Ramos (cell line): ENCODE data around the gene DPPA2.
"Not testable (repeated sequence)": the region's sequence is repeated elsewhere in the genome, so short reads cannot be mapped to it uniquely, and the experiment has no call there.

ENCODE experiments used
- in situ Hi-C: fragments of 300-500 bp; cut with MboI; formaldehyde crosslinking; loops from one replicate; pipeline ENCODE4 v1.14.3; 2022; ENCODE audit warnings: low sequenced_read_pairs; ENCODE audit not compliant: unreplicated experiment

The DPPA2 gene, protein sequence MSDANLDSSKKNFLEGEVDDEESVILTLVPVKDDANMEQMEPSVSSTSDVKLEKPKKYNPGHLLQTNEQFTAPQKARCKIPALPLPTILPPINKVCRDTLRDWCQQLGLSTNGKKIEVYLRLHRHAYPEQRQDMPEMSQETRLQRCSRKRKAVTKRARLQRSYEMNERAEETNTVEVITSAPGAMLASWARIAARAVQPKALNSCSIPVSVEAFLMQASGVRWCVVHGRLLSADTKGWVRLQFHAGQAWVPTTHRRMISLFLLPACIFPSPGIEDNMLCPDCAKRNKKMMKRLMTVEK

DNA sequence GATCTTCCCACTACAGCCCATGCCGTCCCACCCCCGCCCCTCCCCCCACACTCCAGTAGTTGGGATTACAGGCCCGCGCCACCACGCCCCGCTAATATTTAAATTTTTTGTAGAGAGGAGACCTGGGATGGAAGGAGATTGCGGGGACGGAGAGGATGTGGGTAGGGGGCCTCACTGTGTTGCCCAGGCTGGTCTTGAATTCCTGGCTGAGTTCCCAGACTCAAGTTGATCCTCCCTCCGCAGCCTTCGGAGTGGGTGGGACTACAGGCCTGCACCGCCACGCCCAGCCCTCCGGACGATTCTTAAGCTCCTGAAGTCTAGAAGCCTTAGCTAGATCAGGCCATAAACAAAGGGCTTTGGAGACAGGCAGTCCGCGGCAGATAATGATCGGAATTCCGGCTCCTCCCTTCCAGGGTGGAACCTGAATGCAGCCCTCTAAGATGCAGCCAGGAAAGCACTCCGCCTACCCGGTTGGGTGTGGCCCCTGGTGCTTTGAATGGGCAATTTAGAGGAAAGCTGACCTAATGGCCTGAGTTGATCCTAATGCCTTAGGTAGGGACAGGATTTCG, at the start of gene DPPA2:
Gene DPPA2 (minus strand): TSS at position 356 of the 569 bp plus-strand sequence. CDS start 1,975 bp downstream, outside the sequence.
- in situ Hi-C loops = no loop called here

DNA sequence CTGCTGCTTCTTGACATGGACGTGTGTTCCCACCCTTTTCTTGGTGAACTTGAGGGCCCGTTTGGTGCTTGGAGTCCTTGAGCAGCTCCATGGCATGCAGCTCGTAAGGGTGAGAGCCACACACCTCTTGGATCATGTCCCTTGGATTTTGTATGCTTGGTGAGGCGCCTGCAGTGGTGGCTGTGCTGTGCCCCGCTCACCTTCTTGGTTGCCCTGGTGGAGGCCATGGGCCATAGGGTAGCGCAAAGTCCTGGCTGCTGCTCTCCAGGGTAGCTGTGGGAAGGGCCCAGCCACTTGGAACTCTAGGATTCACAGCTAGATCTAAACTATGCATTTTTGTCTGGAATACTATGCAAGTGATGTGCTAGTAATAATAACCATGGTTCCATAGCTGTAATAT, 47.8 kb upstream of the DPPA2 start:
- in situ Hi-C loops = no loop called here

DNA sequence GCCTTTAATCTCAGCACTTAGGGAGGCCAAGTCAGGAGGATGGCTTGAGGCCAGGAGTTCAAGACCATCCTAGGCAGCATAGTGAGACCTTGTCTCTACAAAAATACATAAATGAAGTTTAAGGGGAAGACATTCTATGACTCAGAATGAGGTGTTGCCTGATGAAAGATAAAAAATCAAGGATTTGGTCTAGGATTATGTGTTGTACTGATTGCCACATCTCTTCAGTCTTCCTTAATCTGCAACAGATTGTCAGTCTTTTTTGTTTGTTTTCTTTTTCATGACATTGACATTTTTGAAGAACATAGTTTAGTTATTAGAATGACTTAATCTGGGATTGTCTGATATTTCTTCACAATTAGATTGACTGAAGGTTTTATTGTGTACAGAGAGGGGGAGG, 47.3 kb upstream of the DPPA2 start:
- in situ Hi-C loops = no loop called here

DNA sequence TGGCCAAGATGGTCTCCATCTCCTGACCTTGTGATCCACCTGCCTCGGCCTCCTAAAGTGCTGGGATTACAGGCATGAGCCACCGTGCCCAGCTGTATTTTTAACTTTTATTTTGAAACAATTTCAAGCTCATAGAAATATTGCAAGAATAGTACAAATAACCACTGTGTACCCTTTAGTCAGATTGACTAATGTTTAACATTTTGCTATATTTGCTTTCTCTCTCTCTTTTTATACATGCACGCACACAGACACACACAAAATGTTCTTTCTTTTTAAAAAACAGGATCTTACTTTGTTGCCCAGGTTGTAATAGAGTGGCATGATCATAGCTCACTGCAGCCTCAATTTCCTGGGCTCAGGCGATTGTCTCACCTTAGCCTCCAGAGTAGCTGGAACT, 46.5 kb upstream of the DPPA2 start:
- in situ Hi-C loops = no loop called here

DNA sequence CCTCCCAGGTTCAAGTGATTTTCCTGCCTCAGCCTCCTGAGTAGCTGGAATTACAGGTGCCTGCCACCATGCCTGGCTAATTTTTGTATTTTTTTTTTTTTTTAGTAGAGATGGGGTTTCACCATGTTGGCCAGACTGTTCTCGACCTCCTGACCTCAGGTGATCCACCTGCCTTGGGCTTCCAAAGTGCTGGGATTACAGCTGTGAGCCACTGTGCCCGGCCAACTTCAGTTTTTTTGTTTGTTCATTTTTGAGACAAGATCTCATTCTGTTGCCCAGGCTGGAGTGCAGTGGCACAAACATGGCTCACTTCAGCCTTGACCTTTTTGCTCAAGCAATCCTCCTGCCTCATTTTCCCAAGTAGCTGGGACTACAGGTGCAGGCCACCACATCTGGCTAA, 42.5 kb upstream of the DPPA2 start:
- in situ Hi-C loops = not testable (repeated sequence)

DNA sequence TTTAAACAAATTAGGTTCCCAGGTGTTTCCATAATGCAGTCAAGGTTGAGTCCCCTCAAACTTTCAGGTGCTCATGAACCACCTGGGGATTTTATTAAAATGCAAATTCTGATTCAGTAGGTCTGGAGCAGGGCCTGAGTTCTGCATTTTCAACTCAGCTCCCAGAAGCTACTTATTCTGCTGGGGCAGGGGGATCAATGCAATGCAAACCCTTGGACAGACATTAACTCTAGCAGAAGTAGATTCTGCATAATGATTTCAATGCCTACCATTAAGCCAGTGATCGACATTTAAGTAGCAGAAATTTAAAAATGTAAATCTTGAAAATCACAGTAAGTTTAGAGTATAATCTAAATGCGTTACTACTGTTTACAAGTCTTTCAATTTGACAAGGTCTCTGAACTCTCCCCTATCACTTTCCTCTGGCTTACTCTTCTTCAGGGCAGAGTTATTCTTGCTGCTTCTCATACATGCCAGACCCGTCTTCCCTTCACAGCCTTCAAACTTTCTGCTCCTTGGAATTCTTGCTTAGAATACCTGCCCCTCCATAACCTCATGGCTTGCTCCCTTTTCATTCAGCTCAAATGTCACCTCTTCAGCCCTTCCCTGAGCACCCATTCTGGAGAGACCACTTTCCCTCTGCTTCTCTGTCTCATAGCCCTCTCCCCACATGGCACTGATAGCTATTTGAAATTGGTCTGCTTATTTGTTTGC, 40.3 kb upstream of the DPPA2 start:
- in situ Hi-C loops = no loop called here

DNA sequence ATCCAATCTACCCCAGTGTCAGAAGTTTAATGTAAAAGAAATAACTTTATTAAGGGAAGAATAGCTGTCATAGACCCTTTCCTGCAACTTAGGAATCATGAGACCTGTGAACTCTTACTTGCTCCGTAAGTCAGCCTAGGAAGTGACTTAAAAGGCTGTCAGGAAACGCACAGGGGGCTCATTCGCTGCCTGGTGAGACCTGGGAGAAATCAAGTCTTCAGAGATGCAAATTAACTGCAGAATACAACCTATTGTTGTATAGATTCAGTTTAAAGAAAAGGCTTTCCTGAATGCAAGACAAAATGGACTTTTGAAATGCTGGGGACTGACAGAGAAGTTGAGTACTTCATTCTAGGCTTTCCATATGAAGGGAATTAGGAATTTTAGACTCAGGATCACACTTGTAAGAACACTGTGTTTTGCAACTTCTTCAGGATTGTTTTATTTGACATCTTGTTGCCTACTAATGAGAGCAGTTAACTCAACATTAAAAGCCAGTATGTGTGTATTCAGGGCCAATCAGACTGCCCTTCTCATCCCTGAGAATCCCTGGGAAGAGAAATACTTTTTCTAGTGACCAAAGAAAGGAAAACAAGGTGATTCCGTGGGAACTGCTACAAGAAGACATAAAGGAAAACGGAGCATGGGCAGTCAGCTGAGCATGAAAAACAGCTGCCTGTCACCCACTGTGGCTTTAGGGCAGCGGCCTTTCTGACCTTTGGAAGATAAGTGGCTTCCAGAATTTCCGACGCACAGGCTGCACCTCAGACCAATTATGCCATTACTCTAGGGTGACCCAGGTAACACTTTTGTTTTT, 39.5 kb upstream of the DPPA2 start:
- in situ Hi-C loops = no loop called here

DNA sequence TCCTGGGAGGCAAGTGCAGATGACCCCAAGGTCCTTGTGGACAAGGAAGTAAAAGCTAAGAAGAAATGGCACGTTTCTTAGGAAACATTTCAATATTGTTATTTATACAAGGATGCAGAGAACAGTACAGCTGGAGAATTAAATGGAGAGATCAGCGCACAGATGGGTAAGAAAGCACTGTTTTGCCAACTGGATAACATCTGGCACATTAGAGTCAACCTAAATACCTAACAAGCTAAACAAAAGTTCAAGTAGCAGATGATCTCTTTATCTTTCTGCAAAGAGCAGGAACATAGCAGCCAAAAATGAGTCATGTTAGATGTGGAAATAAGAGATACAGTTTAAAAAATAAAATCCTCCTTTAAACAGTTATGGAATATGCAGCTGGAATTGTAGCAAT, 36.7 kb upstream of the DPPA2 start:
- in situ Hi-C loops = no loop called here

DNA sequence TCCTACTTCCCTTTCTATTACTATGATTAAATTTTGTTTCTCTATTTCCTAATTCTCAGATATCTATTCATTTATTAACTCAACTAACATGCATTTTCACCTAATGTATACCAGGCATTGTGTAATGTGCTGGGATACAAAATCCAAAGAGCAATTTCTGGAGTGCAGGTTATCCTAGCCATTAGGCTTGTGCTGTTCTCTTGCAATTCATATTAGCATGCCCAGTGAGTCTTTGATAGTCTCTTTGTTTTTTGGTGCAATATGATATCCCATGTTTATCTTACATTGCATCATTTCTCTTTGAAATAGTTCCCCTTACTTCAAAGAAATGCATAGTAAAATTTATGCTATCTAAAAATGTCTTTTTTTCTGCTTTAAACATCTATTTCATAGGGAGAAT, 34.9 kb upstream of the DPPA2 start:
- in situ Hi-C loops = no loop called here

DNA sequence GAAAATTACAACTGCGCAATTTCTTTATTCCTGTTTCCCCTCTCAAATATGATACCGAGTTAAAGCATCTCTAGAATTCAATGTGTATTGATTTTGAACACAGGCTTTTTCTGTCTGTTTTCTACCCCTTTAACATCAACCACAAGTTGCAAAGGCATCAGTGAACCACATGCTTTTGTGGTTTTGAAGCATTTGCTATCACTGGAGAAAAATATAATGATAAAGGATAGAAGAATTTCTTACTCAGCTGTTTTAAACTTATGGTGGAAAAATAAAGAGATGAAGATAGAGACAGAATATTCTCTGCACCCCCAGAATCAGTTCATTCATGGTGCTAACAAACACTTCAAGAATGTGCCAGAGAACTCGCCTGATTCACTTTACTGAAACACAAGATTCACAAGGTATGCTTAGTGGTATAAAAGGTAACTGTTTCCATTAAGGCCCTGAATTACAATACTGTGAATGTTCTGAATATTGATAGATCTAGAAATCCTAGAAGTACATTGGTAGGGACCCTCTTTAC, 30.5 kb upstream of the DPPA2 start:
- in situ Hi-C loops = no loop called here

DNA sequence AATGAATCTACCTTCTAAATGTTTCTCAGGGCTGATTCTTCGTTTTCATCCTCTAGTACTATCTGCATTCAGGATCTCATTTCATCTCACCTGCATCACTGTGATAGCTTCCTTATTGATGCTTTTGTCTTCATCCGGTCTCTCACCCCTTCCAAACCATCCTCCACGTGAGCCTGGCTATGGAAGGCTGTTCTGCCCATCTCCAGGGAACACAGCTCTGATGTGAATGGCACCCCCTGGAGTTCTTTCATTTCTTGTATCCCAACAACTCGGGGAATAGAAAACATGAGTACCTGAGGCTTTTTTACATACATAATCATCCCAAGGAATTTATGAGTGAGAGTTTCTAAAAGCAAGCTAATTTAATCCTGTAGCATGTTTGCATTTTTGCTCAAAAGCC, 29.8 kb upstream of the DPPA2 start:
- in situ Hi-C loops = no loop called here

DNA sequence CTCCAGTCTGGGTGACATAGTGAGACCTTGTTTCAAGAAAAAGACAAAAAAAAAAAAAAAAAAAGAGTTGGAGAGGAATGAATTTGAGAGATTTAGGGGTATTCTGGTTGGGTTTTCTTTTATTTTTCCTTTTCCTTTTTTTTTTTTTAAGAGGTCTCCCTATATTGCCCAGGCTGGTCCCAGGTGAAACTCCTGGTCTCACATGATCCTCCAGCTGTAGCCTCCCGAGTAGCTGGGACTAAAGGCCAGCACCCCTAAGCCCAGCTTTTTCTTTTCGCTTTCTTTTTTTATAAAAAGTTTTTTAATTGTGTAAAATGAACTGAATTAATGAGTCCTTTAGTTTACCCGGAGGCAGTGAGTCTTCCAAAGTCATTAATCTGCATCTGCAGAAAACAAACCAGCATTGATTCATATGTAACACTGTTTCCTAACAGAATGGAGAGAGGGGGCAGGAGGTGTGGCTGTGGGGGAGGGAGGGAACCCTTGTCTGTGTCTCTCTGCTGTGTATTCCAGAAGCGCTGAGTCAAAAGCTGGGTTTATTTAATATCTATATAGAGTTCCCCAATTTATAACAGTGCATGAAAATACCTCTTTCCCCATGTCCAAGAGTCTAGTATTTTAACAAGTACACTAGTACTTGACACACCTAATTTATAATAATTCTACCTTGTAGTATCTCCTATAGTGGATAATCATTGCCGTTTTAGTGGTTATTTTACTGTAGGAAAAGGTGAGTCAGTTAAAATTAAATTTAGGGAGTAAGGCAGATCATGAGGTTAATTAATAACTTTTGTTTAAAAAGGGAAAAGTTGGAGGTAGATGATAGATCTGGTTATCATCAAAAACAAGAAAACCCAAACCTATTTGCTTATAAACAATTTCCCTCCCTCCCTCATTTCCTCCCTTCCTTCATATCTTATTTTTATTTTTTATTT, 23.7 kb upstream of the DPPA2 start:
- in situ Hi-C loops = no loop called here

DNA sequence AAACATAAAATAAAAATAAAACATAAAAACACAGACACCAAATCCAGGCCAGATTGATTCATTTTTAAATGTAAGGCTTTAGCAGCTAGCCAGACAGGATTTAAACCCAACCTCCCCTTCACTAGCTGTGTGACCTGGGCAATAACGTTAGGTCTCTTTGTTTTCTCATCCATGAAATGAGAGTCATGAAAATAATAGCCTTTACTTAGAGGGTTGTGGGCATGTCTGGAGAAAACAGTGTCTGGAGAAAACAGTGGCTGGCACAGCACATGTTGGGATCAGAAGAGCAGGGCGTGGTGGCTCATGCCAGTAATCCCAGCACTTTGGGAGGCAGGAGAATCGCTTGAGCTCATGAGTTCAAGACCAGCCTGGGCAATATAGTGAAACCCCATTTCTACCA, 22.9 kb upstream of the DPPA2 start:
- in situ Hi-C loops = no loop called here

DNA sequence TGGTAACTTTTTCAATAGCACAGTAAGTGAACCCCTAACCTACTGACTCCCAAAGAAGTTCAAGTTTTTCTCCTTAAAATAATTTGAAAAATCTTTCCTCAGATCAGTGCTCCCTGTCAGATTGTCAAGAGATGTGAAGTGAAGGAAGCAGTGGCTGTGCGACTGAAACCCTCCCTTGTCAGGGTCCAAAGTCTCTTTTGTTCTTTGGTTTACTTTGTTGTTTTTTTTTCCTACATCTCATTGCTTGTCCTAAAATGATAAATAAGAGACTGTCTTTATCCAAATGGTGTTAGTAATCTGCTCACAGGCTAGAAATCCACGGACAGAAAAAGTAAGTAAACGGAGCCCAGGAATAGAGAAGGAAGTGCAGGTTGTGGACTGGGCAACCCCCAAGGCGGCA, 22.0 kb upstream of the DPPA2 start:
- in situ Hi-C loops = no loop called here

DNA sequence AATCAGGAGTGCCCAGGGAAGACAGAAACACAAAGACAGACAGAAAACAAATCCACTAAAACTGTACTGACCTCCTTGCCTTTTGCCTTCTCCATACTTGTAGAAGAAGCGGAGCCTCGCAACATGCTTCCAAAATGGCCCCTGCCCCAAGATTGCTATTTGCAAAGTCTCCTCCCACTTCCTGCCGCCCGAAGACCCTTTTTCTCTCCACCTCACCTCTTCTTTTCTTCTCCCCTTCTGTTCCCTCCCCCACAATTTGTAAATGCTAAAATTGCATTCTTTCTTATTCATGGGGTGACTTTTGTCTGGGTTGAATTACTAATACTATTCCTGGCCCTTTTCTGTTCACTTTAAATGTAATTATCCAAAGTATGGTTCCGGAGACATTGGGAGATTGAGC, 21.1 kb upstream of the DPPA2 start, which contains the start of gene DPPA4:
Gene DPPA4 (minus strand): TSS at position 154 of the 400 bp plus-strand sequence. CDS start 29 bp downstream, at position 125.
- in situ Hi-C loops = no loop called here

DNA sequence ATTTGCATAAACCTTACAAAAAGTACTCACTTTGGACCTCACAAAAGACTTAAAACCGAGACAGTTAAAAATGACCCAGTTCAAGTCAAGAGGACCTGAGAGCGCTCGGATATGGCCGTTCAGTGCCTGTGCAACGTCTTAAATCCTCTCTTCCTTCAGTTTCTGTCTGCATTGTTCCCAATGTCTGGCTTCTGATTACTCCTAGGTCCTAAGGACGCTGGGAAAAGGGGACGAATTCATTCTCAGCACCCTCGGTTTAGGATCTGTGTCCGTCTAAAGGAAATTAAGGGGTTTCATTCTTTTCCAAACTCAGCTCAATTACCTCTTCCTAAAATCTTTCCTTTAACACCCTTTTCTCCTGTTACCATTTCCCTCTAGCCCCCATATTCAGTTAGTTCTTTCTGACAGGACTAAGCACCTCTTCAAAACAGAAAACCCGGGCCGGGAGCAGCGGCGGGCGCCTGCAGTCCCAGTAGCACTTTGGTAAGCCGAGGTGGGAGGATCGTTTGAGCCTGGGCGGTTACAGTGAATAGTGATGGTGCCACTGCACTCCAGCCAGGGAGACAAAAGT, 20.1 kb upstream of the DPPA2 start:
- in situ Hi-C loops = no loop called here

DNA sequence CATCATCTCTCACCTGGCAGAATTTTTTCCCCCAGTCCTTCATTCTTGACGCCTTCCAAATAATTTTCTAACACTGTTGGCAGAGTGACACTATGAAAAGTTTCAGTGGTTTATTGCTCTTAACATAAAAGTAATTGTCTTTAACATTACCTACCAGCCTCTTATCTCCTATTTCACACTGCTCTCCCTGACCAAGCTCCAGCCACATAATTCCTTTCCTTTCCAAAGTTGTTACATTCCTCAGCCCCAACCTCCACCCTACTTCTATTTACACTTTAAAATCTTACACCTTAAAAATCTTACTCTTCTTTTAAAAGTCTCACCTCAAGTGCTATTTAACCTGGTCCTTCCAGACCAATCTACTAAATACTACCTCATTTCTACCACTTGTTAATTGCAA, 18.3 kb upstream of the DPPA2 start:
- in situ Hi-C loops = no loop called here

DNA sequence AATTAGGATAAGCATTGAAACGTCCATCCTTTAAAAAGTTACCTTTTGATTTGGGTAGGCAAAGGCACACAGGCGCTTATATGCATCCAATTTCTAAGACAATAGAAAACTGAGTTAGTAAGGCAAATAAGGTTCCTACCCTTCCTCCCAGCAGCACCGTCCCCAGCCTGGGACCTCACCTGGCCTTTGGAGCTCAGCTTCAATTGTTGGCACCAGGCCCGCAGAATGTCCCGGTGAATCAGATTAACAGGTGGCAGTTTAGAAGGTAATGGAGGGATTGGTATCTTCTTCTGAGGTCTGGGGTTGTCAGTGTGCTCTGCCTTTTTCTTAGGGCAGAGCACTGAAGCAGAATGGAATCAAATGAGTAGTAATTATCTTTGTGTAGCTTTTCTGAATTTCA, 15.4 kb upstream of the DPPA2 start:
- in situ Hi-C loops = no loop called here

DNA sequence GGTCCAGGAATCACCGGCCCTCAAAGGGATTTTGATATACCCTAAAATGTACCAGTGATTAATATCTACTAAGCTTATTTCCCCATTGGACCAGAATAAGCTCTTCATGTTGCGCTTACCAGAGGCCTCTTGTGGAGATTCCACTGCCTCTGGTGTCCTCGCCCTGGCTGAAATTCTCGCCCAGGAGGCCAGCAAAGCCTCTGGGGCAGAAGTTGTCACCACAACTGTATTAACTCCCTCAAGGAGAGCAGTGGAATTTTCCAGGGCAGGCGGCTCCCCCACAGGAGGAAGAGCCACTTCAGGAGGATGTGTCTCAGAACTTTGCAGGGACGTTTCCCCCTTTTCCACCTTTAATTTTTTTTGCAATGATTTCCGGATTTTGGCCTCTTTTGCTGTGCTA, 14.1 kb upstream of the DPPA2 start:
- in situ Hi-C loops = no loop called here
